CD14-positive monocyte (primary cell): ENCODE results near the gene TNIK. TPM values are rescaled to one million over a fixed set of nuclear protein-coding genes. Genes with fewer than 3 reads are reported as not detected.

ENCODE experiments used
- DNase-seq, 3 donors: peaks; one replicate each; pipeline ENCODE4 v3.0.0-alpha.2; 2011 to 2022
- H2AFZ ChIP-seq: 2 replicates; pipeline ENCODE4 v1.6.0; 2012; ENCODE audit warnings: mild to moderate bottlenecking, low read depth, low read length, inconsistent platforms; ENCODE audit not compliant: insufficient read depth, poor library complexity, severe bottlenecking
- H3K27ac ChIP-seq, 2 donors: 1 replicate in 1 of 2; 2 replicates in 1 of 2; pipeline ENCODE4 v1.5.1; 2012 to 2013; ENCODE audit warnings: low read length in 2 of 2, control low read depth in 1 of 2, inconsistent platforms in 1 of 2, low read depth in 1 of 2, mild to moderate bottlenecking in 1 of 2
- H3K27me3 ChIP-seq, 2 donors: one replicate each; pipeline versions ENCODE4 v1.6.0 to v1.6.1; 2011 to 2013; ENCODE audit warnings: low read length in 2 of 2; ENCODE audit not compliant: control insufficient read depth in 2 of 2, insufficient read depth in 2 of 2
- H3K36me3 ChIP-seq, 2 donors: replicated peaks in 1 of 2; 1 replicate in 1 of 2; 2 replicates in 1 of 2; pipeline versions ENCODE4 v1.5.1 to v1.6.1; 2012 to 2013; ENCODE audit warnings: low read length in 2 of 2, control low read depth in 1 of 2, inconsistent platforms in 1 of 2, mild to moderate bottlenecking in 1 of 2; ENCODE audit not compliant: insufficient read depth in 2 of 2, control insufficient read depth in 1 of 2
- H3K4me1 ChIP-seq, 2 donors: 1 replicate in 1 of 2; 2 replicates in 1 of 2; pipeline versions ENCODE4 v1.5.1 to v1.6.1; 2012 to 2013; ENCODE audit warnings: low read length in 2 of 2, control low read depth in 1 of 2, inconsistent platforms in 1 of 2, mild to moderate bottlenecking in 1 of 2, moderate library complexity in 1 of 2; ENCODE audit not compliant: insufficient read depth in 2 of 2, control insufficient read depth in 1 of 2
- H3K4me2 ChIP-seq: replicated peaks from 2 replicates; pipeline ENCODE3; 2012; ENCODE audit warnings: low read length, moderate library complexity, mild to moderate bottlenecking; ENCODE audit not compliant: poor library complexity, severe bottlenecking; ENCODE audit errors: extremely low read depth
- H3K4me3 ChIP-seq, 3 experiments: fragments of 200-600 bp in 1 of 3; sonication (generic) in 1 of 3; replicated peaks in 1 of 3; 1 replicate in 2 of 3; 2 replicates in 1 of 3; pipeline ENCODE4 v1.5.1; 2011 to 2013; ENCODE audit warnings: low read length in 3 of 3, mild to moderate bottlenecking in 3 of 3, control low read depth in 2 of 3, low read depth in 2 of 3, inconsistent platforms in 1 of 3, moderate library complexity in 1 of 3
- H3K79me2 ChIP-seq: 2 replicates; pipeline ENCODE4 v1.6.0; 2012; ENCODE audit warnings: mild to moderate bottlenecking, control low read depth, inconsistent platforms, low read length, moderate library complexity; ENCODE audit not compliant: insufficient read depth
- H3K9ac ChIP-seq: 2 replicates; pipeline ENCODE4 v1.6.0; 2017; ENCODE audit warnings: low read length, mild to moderate bottlenecking; ENCODE audit not compliant: insufficient read depth, poor library complexity, severe bottlenecking
- H3K9me3 ChIP-seq, 2 donors: replicated peaks in 1 of 2; 1 replicate in 1 of 2; 2 replicates in 1 of 2; pipeline versions ENCODE4 v1.5.1 to v1.6.1; 2012 to 2013; ENCODE audit warnings: low read length in 2 of 2, control low read depth in 1 of 2; ENCODE audit not compliant: control insufficient read depth in 1 of 2, insufficient read depth in 1 of 2
- H4K20me1 ChIP-seq: 2 replicates; pipeline ENCODE4 v1.6.0; 2012; ENCODE audit warnings: mild to moderate bottlenecking, low read length, control low read depth, moderate library complexity; ENCODE audit not compliant: insufficient read depth
- H3K27ac Mint-ChIP-seq, 7 donors: one replicate each; pipeline ENCODE4 v1.8.0; 2020; ENCODE audit warnings: mild to moderate bottlenecking in 7 of 7, mixed read lengths in 7 of 7, moderate library complexity in 6 of 7, inconsistent platforms in 2 of 7
- H3K27me3 Mint-ChIP-seq, 3 donors: one replicate each; pipeline ENCODE4 v1.8.0; 2021 to 2022; ENCODE audit warnings: low read depth in 3 of 3, mild to moderate bottlenecking in 3 of 3, mixed read lengths in 3 of 3, moderate library complexity in 3 of 3, inconsistent platforms in 1 of 3
- H3K36me3 Mint-ChIP-seq, 2 donors: one replicate each; pipeline ENCODE4 v1.8.0; 2020; ENCODE audit warnings: mixed read lengths in 2 of 2, inconsistent platforms in 1 of 2, mild to moderate bottlenecking in 1 of 2
- H3K4me1 Mint-ChIP-seq: one replicate; pipeline ENCODE4 v1.8.0; 2020; ENCODE audit warnings: mild to moderate bottlenecking, mixed read lengths
- H3K4me3 Mint-ChIP-seq, 2 donors: one replicate each; pipeline ENCODE4 v1.8.0; 2020; ENCODE audit warnings: mild to moderate bottlenecking in 2 of 2, mixed read lengths in 2 of 2, moderate library complexity in 1 of 2
- H3K9me3 Mint-ChIP-seq, 7 donors: one replicate each; pipeline ENCODE4 v1.8.0; 2020 to 2022; ENCODE audit warnings: mixed read lengths in 7 of 7, mild to moderate bottlenecking in 6 of 7, moderate library complexity in 6 of 7, inconsistent platforms in 2 of 7
- WGBS: methylation state at CpG from one replicate; pipeline ENCODE4 v1.1.5; 2013; ENCODE audit warnings: missing lambda C conversion rate; ENCODE audit not compliant: insufficient coverage; 5-methylcytosine and 5-hydroxymethylcytosine counted together
- intact Hi-C, 2 donors: fragments of 100-400 bp; cut with micrococcal nuclease; formaldehyde crosslinking; loops; one replicate each; pipeline versions ENCODE4 v1.15.0 to v1.15.1; 2023
- polyA plus RNA-seq, 3 donors: library from polyadenylated mRNA; depleted of rRNA in 1 of 3; unstranded in 2 of 3; stranded (reverse) in 1 of 3; fragments of 300-500 nt in 2 of 3; fragments of >200 nt in 1 of 3; fragmentation: Illumina TruSeq in 2 of 3; gene quantifications; 1 replicate in 2 of 3; 2 replicates in 1 of 3; pipeline ENCODE4 v1.2.3, GENCODE V29; 2012 to 2021
- TF ChIP-seq, protein P1 (sequence below): fragments of 200-600 bp; IDR thresholded peaks from one replicate; pipeline ENCODE4 v1.8.0; 2022; ENCODE audit warnings: antibody characterized with exemption, mild to moderate bottlenecking

The TNIK gene
- polyA plus RNA-seq, 3 donors, result 0.36 to 1.8 (median 0.75) TPM

- Histone ChIP-seq H3K27ac (no peak overlapping the region), H3K4me3 (no peak overlapping the region), H3K27me3 (no peaks in the 10 kb centered on the region), H3K79me2 (no peaks in the 10 kb centered on the region), H2AFZ (no peak overlapping the region), H3K36me3 (no peaks in the 10 kb centered on the region), H3K9me3 (no peaks in the 10 kb centered on the region), H3K9ac (no peak overlapping the region), H3K4me2 (no peak overlapping the region), H3K4me1 (peaks cover 7 to 9% of the 10 kb centered on the region in 2 donors), H4K20me1 (no peaks in the 10 kb centered on the region)
- Mint-ChIP-seq H3K9me3 (no peaks in the 10 kb centered on the region), H3K27me3 (peaks cover 0 to 2% (median 0%) of the 10 kb centered on the region in 3 donors), H3K4me3 (no peak overlapping the region), H3K4me1 (peaks cover 14% of the 10 kb centered on the region), H3K27ac (no peak overlapping the region), H3K36me3 (no peaks in the 10 kb centered on the region)
- intact Hi-C loops, result no loop called here
- no peak for DNase-seq
- TF ChIP-seq, protein P1, sequence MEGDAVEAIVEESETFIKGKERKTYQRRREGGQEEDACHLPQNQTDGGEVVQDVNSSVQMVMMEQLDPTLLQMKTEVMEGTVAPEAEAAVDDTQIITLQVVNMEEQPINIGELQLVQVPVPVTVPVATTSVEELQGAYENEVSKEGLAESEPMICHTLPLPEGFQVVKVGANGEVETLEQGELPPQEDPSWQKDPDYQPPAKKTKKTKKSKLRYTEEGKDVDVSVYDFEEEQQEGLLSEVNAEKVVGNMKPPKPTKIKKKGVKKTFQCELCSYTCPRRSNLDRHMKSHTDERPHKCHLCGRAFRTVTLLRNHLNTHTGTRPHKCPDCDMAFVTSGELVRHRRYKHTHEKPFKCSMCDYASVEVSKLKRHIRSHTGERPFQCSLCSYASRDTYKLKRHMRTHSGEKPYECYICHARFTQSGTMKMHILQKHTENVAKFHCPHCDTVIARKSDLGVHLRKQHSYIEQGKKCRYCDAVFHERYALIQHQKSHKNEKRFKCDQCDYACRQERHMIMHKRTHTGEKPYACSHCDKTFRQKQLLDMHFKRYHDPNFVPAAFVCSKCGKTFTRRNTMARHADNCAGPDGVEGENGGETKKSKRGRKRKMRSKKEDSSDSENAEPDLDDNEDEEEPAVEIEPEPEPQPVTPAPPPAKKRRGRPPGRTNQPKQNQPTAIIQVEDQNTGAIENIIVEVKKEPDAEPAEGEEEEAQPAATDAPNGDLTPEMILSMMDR, result no peak
- 91% methylated on average over 3 of the region's 5 CpGs for WGBS
These were observed 106.0 kb downstream of the TNIK start for GRCh38 chr3:171354049-171354705.

- peaks cover 8% of the 10 kb centered on the region for H3K4me1 Mint-ChIP-seq
- H3K36me3 ChIP-seq, result no peaks in the 10 kb centered on the region
- H4K20me1 ChIP-seq, result no peaks in the 10 kb centered on the region
- H3K27me3 ChIP-seq, result no peaks in the 10 kb centered on the region
- H2AFZ ChIP-seq, result no peak overlapping the region
- peaks cover 0 to 2% (median 0%) of the 10 kb centered on the region in 3 donors for H3K27me3 Mint-ChIP-seq
- H3K9ac ChIP-seq, result no peak overlapping the region
- H3K9me3 Mint-ChIP-seq, result no peaks in the 10 kb centered on the region
- no peak overlapping the region for H3K4me3 Mint-ChIP-seq
- WGBS, result no CpG with 5 or more reads among the region's 4 CpGs
- no peaks in the 10 kb centered on the region for H3K36me3 Mint-ChIP-seq
- peaks cover 8 to 11% of the 10 kb centered on the region in 2 donors for H3K4me1 ChIP-seq
- H3K79me2 ChIP-seq, result no peaks in the 10 kb centered on the region
- TF ChIP-seq, protein P1, result no peak
- no peak overlapping the region for H3K27ac Mint-ChIP-seq
- DNase-seq, result no peak
- no peak overlapping the region for H3K27ac ChIP-seq
- intact Hi-C loops, result no loop called here
- H3K9me3 ChIP-seq, result no peaks in the 10 kb centered on the region
- no peak overlapping the region for H3K4me2 ChIP-seq
- no peak overlapping the region for H3K4me3 ChIP-seq
These were observed 106.8 kb downstream of the TNIK start for GRCh38 chr3:171353423-171353822.
